ENCODE measurements around the gene FMNL1.

DNA sequence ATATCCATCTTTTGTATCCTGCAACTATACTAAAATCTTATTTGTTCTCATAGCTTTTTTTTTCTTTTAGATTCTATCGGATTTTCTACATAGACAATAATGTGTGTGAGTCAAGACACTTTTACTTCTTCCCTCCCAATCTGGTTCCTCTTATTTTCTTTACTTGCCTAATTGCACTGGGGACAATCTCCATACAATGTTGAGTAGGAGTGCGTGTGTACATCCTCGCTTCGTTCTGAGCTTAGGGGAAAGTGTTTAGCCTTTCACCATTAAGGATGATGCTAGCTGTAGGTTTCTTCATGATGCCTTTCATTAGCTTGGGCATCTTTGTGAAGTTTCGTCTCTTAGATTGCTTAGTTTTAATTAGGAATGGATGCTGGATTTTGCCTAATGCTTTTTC lies 37.3 kb downstream of the FMNL1 start:
- TF ChIP-seq YY1 (IDR thresholded peaks at IDR 0.05; ENCODE audit: insufficient read depth, insufficient read length) (no peak), SUZ12 (IDR thresholded peaks at IDR 0.05; ENCODE audit: extremely low read depth, insufficient read depth, insufficient read length) (no peak)
